DOHH2 (cell line): ENCODE results near the gene METTL24.

ENCODE experiments used
- EZH2phosphoT487 ChIP-seq: fragments of 200-600 bp; sonication (generic); IDR thresholded peaks from 2 replicates; pipeline ENCODE4 v1.6.1; 2017; ENCODE audit warnings: borderline replicate concordance, mild to moderate bottlenecking, antibody characterized with exemption, low read length, moderate library complexity, mixed read lengths
- TF ChIP-seq, protein P1 (sequence below): fragments of 200-600 bp; sonication (generic); IDR thresholded peaks from one replicate; pipeline ENCODE4 v1.5.1; 2014; ENCODE audit warnings: antibody characterized with exemption, mild to moderate bottlenecking, low read depth, low read length; ENCODE audit not compliant: poor library complexity, severe bottlenecking

GRCh38 chr6:110340392-110340965 is 17.7 kb downstream of the METTL24 start:
- TF ChIP-seq, protein P1, sequence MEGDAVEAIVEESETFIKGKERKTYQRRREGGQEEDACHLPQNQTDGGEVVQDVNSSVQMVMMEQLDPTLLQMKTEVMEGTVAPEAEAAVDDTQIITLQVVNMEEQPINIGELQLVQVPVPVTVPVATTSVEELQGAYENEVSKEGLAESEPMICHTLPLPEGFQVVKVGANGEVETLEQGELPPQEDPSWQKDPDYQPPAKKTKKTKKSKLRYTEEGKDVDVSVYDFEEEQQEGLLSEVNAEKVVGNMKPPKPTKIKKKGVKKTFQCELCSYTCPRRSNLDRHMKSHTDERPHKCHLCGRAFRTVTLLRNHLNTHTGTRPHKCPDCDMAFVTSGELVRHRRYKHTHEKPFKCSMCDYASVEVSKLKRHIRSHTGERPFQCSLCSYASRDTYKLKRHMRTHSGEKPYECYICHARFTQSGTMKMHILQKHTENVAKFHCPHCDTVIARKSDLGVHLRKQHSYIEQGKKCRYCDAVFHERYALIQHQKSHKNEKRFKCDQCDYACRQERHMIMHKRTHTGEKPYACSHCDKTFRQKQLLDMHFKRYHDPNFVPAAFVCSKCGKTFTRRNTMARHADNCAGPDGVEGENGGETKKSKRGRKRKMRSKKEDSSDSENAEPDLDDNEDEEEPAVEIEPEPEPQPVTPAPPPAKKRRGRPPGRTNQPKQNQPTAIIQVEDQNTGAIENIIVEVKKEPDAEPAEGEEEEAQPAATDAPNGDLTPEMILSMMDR, result no peak
- no peak for TF ChIP-seq EZH2phosphoT487
